GM12801 (cell line): ENCODE measurements around the gene SHC2.

Experiments
- CTCF ChIP-seq: IDR thresholded peaks from one replicate; pipeline ENCODE4 v1.5.1; 2011; ENCODE audit warnings: control low read depth; ENCODE audit not compliant: insufficient read length; ENCODE audit errors: extremely low read depth

Gene SHC2

GRCh38 chr19:426725-427445 lies 33.9 kb downstream of the SHC2 start:
- no peak for TF ChIP-seq CTCF

- no peak for TF ChIP-seq CTCF
Measured at GRCh38 chr19:425056-425455, 35.8 kb downstream of the SHC2 start.

- no peak for TF ChIP-seq CTCF
Measured at GRCh38 chr19:424546-424945, 36.3 kb downstream of the SHC2 start.

- no peak for TF ChIP-seq CTCF
Measured at GRCh38 chr19:423691-424466, 37.0 kb downstream of the SHC2 start.

- no peak for TF ChIP-seq CTCF
Measured at GRCh38 chr19:422213-422916, 38.5 kb downstream of the SHC2 start.

- TF ChIP-seq CTCF: no peak
Measured at GRCh38 chr19:419721-420515, 40.9 kb downstream of the SHC2 start.
